Dermis microvascular lymphatic vessel endothelial cell (primary cell): ENCODE measurements around the gene MCM7. TPM values are rescaled to one million over a fixed set of nuclear protein-coding genes. Genes with fewer than 3 reads are reported as not detected.
"Not testable (repeated sequence)": the region's sequence is repeated elsewhere in the genome, so short reads cannot be mapped to it uniquely, and the experiment has no call there.

Source experiments
- DNase-seq, 2 donors: peaks; one replicate each; pipeline versions ENCODE4 v3.0.0 to v3.0.0-alpha.2; 2010; ENCODE audit warnings: low read depth in 2 of 2
- total RNA-seq: library from RNA; depleted of rRNA; stranded (reverse); fragments of >200 nt; gene quantifications from 2 replicates; pipeline ENCODE4 v1.2.1, GENCODE V29; 2014

MCM7 gene
- total RNA-seq, result 54.0 and 106 TPM in 2 replicates

DNA sequence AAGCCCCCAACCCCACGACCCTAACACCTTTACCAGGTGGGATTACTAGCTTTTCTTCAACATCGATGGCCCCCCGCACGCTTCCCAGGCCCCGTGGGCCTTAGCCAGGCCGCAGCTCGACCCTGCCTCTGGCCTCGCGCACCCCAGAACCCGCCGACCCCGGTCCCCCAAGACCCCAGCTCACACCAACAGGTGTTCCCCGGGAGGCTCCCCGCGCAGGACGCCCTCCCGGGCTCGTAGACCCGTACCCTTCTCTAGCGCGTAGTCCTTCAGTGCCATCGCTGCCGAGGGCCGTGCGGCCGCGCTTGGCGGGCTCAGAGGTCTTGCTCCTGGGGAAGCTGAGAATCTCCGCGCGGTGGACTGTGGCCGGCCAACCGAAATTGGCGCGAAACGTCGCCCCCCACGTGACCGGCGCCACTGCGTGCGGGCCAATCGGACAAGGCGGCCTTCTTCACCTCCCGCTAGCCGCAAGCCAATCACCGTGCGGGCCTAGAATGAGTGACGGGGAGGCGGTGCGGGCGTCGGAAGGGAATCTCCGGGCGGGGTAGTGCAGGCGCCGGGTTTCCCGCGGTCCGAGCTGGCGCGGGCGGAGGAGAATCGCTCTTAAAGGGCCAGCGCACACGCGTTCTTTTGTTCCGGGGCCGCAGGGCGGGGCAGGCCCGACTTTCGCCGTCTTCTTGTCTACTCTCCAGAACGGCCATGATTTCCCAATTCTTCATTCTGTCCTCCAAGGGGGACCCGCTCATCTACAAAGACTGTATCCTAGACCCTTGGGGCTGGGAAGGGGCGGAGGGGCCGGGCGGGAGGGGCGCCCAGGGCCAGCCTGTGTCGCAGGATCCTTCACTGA, at the start of gene MCM7, which contains the start of gene AP4M1:
TSS of gene MCM7 (minus strand) at position 382 of the 847 bp plus-strand sequence. CDS start at position 279, 103 bp downstream.
TSS of gene AP4M1 (plus strand) at position 628 of the 847 bp plus-strand sequence. CDS start at position 700, 72 bp downstream.
- peak; percentile 94 to 99 for DNase-seq

DNA sequence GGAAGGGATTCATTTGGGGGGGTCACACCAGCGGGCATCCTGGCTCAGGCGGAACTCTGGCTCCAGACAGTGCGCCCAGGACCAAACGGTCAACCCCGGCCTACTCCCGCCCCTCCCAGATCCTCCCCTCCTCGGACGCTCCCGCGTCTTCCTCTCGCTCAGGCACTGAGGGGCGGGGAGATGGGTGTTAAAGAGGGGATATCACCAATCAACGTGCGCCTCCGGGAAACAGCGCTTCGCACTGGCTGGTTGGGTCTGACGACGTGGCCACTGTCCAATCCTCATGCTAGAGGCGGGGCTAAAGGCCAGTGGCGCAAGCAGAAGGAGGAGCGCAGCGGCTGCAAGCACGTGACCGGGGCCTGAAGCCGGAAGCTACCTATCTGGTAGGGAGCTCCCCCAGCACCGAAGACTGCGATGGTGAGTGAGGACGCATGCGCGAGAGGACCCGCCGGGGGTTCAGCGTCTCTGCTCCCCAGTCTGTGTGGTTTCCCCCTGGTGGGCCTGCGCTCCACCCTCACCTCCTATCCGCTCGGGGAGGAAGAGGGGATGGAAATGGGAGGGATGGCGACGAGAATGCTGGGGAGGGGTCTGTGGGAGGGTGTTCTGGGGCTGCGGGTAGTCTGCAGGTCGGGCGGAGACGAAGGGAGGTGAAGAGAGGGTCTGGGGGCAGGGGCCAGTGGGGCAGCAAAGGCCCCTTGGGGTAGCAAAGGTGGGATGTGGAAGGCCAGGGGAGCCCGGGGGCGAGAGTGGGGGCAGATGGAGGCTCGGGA, 47.5 kb upstream of the MCM7 start, which contains the start of gene LAMTOR4:
TSS of gene LAMTOR4 (plus strand) at position 360 of the 770 bp plus-strand sequence. CDS start at position 415, 55 bp downstream.
- DNase-seq, result peak; percentile 95 to 99

DNA sequence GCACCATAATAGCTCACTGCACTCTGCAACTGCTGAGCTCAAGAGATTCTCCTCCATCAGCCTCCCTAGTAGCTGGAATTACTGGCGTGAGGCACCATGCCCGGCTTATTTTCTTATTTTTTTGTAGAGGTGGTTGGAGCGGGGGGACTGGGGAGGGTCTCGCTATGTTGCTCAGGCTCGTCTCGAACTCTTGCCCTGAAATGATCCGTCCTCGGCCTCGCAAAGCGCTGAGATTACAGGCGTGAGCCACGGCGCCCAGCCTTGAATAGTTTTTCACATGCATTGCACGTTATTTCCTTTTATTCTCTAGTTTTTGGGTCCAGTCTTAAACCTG, 47.0 kb upstream of the MCM7 start:
- DNase-seq, result no peak

DNA sequence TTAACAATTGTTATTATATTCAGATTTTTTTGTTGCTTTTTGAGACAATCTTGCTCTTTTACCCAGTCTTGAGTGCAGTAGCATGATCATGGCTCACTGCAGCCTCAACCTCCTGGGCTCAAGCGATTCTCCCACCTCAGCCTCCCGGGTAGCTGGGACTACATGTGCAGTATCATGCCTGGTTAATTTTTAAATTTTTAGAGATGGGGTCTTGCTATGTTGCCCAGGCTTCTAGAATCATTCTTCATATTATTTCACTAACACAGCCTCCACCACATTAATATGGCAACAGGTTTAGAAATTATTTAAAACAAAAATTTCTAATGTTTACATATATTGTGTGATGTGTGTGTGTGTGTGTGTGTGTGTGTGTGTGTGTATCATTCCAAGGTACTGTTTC, 46.1 kb upstream of the MCM7 start:
- DNase-seq, result no peak

DNA sequence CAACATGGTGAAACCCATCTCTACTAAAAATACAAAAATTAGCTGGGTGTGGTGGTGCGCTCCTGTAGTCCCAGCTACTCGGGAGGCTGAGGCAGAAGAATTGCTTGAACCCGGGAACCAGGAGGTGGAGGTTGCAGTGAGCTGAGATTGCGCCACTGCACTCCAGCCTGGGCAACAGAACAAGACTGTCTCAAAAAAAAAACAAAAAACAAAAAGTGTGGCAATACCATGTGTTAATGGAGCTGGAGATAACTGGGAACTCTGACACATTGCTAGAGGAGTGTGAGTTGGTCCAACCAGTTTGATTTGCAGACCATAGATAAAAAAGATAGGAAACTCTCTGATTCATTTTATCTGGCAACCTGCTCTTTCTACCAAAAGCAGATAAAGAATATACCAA, 45.2 kb upstream of the MCM7 start:
- DNase-seq, result not testable (repeated sequence)

DNA sequence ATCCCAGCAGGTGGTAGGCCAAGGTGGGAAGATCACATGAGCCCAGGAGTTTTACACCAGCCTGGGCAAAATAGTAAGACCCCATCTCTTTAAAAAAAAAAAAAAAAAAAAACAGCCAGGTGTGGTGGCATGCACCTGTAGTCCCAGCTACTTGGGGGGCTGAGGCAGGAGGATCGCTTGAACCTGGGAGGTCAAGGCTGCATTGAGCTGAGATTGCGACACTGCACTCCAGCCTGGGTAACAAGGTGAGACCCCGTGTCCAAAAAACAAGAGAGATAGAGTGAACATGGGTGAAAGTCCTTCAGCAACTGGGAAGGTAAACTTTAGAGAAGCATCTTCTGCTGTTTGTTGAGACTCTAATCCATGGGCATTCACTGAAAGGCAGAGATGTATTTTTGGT, 41.3 kb upstream of the MCM7 start:
- no peak for DNase-seq

DNA sequence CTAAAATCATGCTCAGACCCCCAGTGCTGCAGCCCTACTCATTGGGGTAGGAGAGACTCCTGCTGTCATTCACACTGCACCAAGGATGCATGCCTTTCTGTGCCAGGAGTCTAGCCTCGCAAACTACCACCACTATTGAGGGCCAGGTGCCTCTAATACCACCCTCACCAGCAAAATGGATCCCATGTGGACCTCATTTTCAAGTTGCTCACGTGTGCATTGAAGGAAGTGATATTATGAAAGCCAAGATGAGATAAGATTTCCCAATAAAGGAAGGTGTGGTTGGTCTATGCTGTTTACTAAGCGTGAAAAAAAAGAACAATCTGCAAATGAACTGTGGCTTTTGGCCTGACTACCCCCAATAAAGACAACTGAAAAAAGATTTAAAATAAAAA, 40.4 kb upstream of the MCM7 start:
- no peak for DNase-seq

DNA sequence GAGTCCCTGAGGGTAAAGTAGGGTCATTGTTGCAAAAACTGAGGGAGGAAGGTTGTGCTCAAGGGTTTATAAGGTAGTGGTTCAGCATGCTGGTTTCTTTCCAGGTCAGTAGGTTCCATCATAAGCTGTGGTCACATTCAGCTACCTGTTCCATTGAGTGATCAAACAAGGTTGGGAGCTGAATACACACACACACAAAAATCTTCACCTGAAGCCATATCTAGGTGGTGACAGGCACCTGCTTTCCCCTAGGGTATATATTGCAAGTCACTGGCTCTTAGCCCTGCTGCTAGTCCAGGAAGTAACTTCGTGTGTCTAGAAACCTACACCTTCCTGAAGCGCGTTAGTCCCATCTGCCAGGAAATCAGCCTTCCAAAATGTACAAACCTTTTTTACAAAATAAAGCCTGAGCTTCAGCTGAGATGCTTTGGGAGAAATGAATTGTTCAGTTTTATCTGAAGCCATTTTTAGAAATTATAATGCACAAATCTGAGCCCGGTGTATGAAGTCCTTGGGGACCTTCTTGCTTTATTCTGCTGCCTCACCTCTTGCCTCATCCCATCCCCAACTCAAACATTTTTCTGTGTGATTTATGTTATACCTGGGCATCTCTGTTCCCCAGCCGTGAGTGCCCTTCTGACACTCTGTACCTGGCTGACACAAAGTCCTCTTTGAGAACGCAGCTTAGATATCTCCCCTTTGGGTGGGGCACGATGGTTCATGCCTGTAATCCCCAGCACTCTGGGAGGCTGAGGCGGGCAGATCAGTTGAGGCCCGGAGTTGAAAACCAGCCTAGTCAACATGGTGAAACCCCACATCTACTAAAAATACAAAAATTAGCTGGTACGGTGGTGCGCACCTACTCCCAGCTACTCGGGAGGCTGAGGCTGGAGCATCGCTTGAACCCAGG, 36.9 kb upstream of the MCM7 start:
- no peak for DNase-seq

DNA sequence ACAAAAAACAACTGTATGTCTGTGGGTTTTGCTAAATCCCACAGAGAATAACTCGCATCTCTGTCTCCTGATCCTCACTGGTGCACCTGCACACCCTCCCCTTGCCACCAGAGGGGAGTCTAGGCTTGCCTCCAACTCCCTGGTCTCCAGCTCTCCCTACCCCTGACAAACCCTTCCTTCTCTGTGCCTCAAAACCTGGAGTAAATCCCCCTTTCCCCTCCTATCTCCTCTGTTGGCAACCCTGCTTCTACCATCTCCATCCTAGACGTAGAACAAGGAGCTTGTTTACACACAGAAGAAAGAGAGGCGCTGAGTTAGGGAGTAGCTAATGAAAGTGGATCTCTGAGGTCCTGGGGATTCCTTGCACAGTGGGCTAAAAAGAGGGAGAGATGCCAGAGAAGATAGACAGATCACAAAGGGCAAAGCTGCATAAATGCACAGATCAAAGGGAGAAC, 31.5 kb upstream of the MCM7 start:
- peak; percentile 53 to 72 for DNase-seq

DNA sequence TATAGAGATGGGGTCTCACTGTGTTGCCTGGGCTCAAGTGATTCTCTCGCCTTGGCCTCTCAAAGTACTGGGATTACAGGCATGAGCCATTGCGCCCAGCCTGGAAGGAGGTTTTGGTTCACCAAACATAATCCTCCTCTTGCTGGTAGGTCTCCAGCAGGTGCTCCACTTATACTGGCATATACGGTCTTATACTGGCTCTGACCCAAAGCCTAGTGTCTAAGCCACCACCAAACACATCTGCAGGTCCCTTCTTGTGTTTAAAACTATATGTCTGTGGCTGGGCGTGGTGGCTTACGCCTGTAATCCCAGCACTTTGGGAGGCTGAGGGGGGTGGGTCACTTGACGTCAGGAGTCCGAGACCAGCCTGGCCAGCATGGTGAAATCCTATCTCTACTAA, 30.9 kb upstream of the MCM7 start:
- DNase-seq, result no peak

DNA sequence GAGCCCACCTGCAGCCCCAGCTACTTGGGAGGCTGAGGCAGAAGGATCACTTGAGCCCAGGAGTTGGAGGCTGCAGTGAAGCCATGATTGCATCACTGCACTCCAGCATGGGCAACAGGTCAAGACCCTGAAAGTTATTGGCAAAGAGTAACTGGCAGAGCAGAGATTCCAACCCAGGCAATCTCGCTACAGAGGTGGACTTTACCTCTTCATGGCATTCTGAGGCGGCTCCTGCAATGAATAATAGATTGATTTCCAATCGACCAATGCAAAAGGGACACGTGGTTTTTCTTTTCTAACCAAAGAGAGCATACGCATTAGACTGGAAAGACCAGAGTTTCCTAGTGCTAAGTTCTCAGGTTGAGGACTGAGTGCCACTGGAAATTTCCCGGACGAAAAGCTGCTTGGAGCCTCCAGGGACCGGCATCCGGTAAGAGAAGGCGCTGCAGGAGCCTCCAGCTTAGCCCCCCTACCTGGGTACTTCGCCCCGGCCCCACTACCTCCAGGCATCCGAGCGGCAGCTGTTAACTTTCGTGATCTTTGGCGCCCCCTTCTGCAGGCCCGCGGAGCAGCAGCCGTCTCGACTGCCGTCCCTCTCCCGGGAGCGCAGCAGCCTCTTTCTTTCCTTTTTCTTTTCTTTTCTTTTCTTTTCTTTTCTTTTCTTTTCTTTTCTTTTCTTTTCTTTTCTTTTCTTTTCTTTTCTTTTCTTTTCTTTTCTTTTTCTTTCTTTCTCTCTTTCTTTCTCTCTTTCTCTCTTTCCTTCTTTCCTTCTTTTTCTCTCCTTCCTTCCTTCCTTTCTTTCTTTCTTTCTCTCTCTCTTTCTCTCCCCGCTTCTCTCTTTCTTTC, 29.6 kb upstream of the MCM7 start:
- DNase-seq, result peak in 1 of 2 donors; percentile 56

DNA sequence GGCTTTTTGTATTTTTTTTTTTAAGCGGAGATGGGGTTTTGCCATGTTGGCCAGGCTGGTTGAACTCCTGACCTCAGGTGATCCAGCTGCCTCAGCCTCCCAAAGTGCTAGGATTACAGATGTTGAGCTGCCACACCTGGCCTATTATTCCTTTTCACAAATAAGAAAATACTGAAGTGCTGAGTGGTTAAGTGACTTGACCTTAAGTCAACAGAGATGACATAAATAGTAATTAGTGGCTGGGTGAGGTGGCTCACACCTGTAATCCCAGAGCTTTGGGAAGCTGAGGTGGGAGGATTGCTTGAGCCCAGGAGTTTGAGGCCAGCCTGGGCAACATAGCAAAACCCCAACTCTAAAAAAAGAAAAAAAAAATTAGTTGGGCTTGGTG, 29.0 kb upstream of the MCM7 start:
- not testable (repeated sequence) for DNase-seq

DNA sequence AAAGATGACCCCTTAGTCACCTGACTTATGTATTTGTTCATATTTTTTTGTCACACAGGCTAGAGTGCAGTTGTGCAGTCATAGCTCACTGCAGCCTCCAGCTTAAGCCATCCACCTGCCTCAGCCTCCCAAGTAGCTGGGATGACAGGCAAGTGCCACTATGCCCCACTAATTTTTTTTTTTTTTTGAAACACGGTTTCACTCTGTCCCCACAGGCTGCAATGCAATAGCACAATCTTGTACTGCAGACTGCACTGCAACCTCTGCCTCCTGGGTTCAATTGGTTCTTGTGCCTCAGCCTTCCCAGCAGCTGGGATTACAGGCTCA, 27.4 kb upstream of the MCM7 start:
- no peak for DNase-seq

DNA sequence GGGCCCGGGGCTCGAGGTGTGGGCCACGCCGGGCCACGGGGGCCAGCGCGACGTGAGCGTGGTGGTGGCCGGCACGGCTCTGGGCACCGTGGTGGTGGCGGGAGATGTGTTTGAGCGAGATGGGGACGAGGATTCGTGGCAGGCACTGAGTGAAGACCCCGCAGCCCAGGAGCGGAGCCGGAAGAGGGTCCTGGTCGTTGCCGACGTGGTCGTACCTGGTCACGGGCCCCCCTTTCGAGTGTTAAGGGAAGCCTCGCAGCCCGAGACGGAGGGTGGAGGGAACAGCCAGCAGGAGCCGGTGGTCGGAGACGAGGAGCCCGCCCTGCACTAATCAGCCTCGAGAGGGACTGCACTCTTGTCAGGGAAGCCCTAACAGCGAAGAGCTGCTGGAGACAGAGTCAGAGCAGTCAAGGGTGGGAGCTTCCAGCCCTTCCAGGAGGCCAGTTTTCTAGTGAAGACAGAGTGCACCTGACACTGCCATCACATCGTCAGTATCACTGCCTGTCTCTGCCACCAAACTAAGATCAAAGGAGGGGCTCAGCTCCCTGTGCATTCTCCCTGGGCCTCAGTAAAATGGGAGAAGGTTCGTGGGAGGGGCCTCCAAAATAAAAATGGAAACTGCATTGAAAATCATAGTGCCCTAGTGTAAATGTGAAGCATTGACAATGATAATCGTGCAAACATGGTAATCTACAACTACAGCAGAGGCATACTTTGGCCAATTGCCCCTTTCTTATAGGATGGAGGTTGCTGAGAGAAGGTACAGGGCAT, 26.9 kb upstream of the MCM7 start:
- DNase-seq, result peak in 1 of 2 donors; percentile 16

DNA sequence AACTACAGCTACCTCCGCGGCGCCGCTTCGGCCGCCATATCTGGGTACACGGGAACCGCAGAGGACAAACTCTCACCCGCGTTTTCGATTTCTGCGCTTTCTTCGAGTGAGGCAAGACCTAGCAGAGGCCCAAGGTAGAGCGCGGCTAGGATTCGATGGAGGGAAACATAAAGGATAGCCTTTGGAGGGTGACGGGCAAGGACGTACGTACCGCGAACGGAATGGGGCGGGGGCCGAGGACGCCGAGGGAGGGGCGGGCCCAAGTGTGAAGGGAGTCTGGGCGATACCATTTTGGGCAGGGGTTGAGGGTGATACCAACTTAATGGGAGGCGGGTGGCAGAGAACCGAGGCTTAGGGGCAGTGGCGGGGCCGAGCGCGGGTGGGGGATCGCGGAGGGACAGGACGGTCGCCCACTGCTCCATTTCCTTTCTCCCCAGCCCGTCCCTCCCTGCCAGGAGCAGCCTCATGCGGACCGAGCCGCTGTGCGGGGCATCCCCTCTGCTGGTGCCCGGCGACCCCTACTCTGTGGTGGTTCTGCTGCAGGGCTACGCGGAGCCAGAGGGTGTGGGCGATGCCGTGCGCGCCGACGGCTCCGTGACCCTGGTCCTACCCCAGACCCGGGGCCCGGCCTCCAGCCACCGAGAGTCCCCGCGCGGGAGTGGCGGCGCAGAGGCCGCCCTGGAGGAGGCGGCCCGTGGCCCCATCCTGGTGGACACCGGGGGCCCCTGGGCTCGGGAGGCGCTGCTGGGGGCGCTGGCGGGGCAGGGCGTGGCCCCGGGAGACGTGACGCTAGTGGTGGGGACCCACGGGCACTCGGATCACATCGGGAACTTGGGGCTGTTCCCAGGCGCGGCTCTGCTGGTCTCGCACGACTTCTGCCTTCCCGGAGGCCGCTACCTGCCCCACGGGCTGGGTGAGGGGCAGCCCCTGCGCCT, 26.0 kb upstream of the MCM7 start, which contains the start of gene MBLAC1:
TSS of gene MBLAC1 (plus strand) at position 37 of the 935 bp plus-strand sequence. CDS start at position 466, 429 bp downstream.
- DNase-seq, result peak; percentile 82 to 94

DNA sequence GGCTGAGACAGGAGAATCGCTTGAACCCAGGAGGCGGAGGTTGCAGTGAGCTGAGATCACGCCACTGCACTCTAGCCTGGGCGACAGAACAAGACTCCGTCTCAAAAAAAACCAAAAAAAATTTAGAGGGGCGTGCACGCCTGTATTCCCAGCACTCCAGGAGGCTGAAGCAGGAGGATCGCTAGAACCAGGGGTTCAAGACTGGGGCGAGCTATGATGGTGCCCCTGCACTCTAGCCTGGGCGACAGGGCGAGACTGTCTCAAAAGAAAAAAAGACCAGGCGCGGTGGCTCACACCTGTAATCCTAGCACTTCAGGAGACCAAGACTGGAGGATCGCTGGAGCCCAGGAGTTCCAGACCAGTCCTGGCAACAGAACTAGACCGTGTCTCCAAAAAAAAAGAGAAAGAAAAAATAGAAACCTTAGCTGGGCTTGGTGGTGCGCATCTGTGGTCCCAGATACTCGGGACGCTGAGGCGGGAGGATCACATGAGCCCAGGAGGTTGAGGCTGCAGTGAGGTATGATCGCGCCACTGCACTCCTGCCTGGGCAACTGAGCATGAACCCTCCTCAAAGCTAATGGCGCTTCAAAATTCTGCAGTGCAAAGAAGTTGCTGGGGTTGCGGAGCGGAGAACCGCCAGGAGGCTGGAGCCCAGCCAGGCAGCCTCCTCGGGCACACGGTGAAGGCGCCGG, 25.2 kb upstream of the MCM7 start:
- DNase-seq, result no peak

DNA sequence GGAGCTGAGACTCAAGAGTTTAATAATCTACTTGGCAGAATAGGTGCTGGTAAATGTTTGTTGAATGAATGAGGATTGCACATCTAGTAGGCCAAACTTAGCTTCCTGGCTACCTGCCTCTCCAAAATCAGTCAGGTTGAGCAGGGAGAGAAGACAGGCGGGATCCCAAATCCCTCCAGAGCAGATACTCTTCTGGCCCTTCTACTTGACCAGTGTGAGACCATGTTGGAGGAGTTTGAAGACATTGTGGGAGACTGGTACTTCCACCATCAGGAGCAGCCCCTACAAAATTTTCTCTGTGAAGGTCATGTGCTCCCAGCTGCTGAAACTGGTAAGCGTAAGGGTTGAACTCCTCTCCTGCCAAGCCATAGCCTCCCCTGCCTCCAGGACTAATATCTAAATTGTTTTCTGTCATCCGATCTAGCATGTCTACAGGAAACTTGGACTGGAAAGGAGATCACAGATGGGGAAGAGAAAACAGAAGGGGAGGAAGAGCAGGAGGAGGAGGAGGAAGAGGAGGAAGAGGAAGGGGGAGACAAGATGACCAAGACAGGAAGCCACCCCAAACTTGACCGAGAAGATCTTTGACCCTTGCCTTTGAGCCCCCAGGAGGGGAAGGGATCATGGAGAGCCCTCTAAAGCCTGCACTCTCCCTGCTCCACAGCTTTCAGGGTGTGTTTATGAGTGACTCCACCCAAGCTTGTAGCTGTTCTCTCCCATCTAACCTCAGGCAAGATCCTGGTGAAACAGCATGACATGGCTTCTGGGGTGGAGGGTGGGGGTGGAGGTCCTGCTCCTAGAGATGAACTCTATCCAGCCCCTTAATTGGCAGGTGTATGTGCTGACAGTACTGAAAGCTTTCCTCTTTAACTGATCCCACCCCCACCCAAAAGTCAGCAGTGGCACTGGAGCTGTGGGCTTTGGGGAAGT, 23.4 kb upstream of the MCM7 start:
- no peak for DNase-seq
